Loucy (cell line): ENCODE results near the gene KDM2B.
A peak's percentile ranks its signal among the peaks of the same experiment; 100 is the strongest.

Source experiments
- H2AFZ ChIP-seq: fragments of 200-600 bp; sonication (generic); 2 replicates; pipeline ENCODE4 v1.6.0; 2016; ENCODE audit warnings: antibody characterized with exemption, mild to moderate bottlenecking, low read length, moderate library complexity
- H3F3A ChIP-seq: fragments of 200-600 bp; 2 replicates; pipeline ENCODE4 v1.6.0; 2016; ENCODE audit warnings: antibody characterized with exemption, low read depth, mild to moderate bottlenecking
- H3K27me3 ChIP-seq: fragments of 200-600 bp; sonication (generic); 2 replicates; pipeline ENCODE4 v1.6.1; 2014; ENCODE audit warnings: low read length, mild to moderate bottlenecking; ENCODE audit not compliant: insufficient read depth, poor library complexity, severe bottlenecking
- H3K36me3 ChIP-seq: fragments of 200-600 bp; sonication (generic); 2 replicates; pipeline ENCODE4 v1.6.1; 2016; ENCODE audit warnings: low read length; ENCODE audit not compliant: insufficient read depth
- H3K4me1 ChIP-seq: fragments of 200-600 bp; sonication (generic); 2 replicates; pipeline ENCODE4 v1.5.1; 2014; ENCODE audit warnings: low read length, mild to moderate bottlenecking; ENCODE audit not compliant: insufficient read depth, poor library complexity, severe bottlenecking
- H3K4me2 ChIP-seq: fragments of 200-600 bp; sonication (generic); 2 replicates; pipeline ENCODE4 v1.6.0; 2014; ENCODE audit warnings: antibody characterized with exemption, low read length, low read depth, mild to moderate bottlenecking; ENCODE audit not compliant: poor library complexity, severe bottlenecking
- H3K4me3 ChIP-seq: fragments of 200-600 bp; sonication (generic); 2 replicates; pipeline ENCODE4 v1.5.1; 2014; ENCODE audit warnings: low read length, mild to moderate bottlenecking, mixed read lengths; ENCODE audit not compliant: poor library complexity, severe bottlenecking
- H3K79me2 ChIP-seq: fragments of 200-600 bp; sonication (generic); 2 replicates; pipeline ENCODE4 v1.6.1; 2014; ENCODE audit warnings: low read length; ENCODE audit not compliant: insufficient read depth
- H3K9ac ChIP-seq: fragments of 200-600 bp; sonication (generic); 2 replicates; pipeline ENCODE4 v1.6.0; 2014; ENCODE audit warnings: mild to moderate bottlenecking, low read depth, low read length, moderate library complexity; ENCODE audit not compliant: poor library complexity, severe bottlenecking
- H3K9me2 ChIP-seq: fragments of 200-600 bp; sonication (generic); replicated peaks from 2 replicates; pipeline ENCODE4 v1.6.1; 2016; ENCODE audit warnings: low read depth, low read length, mixed read lengths
- H3K9me3 ChIP-seq: fragments of 200-600 bp; sonication (generic); 2 replicates; pipeline ENCODE4 v1.6.1; 2014; ENCODE audit warnings: mild to moderate bottlenecking, antibody characterized with exemption, low read length, low read depth; ENCODE audit not compliant: insufficient read depth
- H4K20me1 ChIP-seq: fragments of 200-600 bp; sonication (generic); 2 replicates; pipeline ENCODE4 v1.6.0; 2014; ENCODE audit warnings: antibody characterized with exemption, low read length, mild to moderate bottlenecking; ENCODE audit not compliant: insufficient read depth, poor library complexity, severe bottlenecking
- CTCF ChIP-seq: fragments of 200-600 bp; sonication (generic); conservative IDR thresholded peaks from 2 replicates; pipeline ENCODE4 v1.5.1; 2014; ENCODE audit warnings: mild to moderate bottlenecking, antibody characterized with exemption, low read length
- EZH2phosphoT487 ChIP-seq: fragments of 200-600 bp; IDR thresholded peaks from 2 replicates; pipeline ENCODE4 v1.6.1; 2018; ENCODE audit warnings: antibody characterized with exemption, mild to moderate bottlenecking, moderate library complexity, borderline replicate concordance

KDM2B gene

GRCh38 chr12:121580959-121581685 is at the start of gene KDM2B:
TSS of gene KDM2B (minus strand) at chr12:121581023. CDS start at chr12:121580911, 112 bp downstream.
- no peak for TF ChIP-seq EZH2phosphoT487
- TF ChIP-seq CTCF: peak; percentile 25; the same call in 1 of the 2 replicates
- Histone ChIP-seq H2AFZ (peak within 1 kb of the TSS; percentile 88), H3K9me3 (no peaks in the 10 kb centered on the region), H3K27me3 (no peaks in the 10 kb centered on the region), H3K4me2 (peak within 1 kb of the TSS; percentile 99), H3K4me1 (peaks cover 49% of the 10 kb centered on the region), H3K9me2 (no peaks in the 10 kb centered on the region), H4K20me1 (peaks cover 12% of the 10 kb centered on the region), H3K36me3 (no peaks in the 10 kb centered on the region), H3K79me2 (peaks cover 68% of the 10 kb centered on the region), H3F3A (peaks cover 6% of the 10 kb centered on the region; the same call in 1 of the 2 replicates), H3K4me3 (peak within 1 kb of the TSS; percentile 92), H3K9ac (peak within 1 kb of the TSS; percentile 99)

DNA sequence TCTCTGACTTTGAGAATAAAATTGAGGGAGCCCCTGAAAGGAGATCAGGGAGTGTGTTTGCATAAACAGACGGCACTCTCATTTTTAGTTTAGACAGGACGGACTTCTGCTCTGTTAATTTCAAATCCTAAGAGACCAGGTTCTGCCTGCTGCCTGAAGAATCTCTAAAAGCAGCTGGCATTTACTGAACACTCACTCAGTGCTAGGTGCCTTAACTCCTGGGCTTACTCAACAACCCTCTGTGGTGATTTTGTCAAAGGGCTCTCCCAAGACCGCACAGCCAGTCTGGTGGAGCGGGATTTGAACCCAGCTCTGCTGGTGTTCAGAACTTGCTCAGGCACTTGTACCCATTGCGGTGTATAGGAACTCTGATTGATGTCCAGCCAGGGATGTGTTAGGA is 47.7 kb upstream of the KDM2B start:
- Histone ChIP-seq H3K36me3 (no peaks in the 10 kb centered on the region), H2AFZ (no peak overlapping the region), H3K79me2 (peaks cover 62% of the 10 kb centered on the region), H3K27me3 (no peaks in the 10 kb centered on the region), H3K9me2 (no peaks in the 10 kb centered on the region), H3K4me1 (peaks cover 53% of the 10 kb centered on the region), H3K9me3 (no peaks in the 10 kb centered on the region), H3K4me2 (peak overlapping the region; percentile 98), H3K4me3 (peak overlapping the region; percentile 81), H4K20me1 (peaks cover 44% of the 10 kb centered on the region), H3F3A (no peaks in the 10 kb centered on the region), H3K9ac (peak overlapping the region; percentile 77)
- TF ChIP-seq EZH2phosphoT487: no peak
- TF ChIP-seq CTCF: no peak

GRCh38 chr12:121628037-121628436 is 47.2 kb upstream of the KDM2B start:
- Histone ChIP-seq H3K4me3 (peak overlapping the region; percentile 81), H3K79me2 (peaks cover 58% of the 10 kb centered on the region), H3K9me2 (no peaks in the 10 kb centered on the region), H3K36me3 (no peaks in the 10 kb centered on the region), H2AFZ (no peak overlapping the region), H3F3A (no peaks in the 10 kb centered on the region), H4K20me1 (peaks cover 41% of the 10 kb centered on the region), H3K27me3 (no peaks in the 10 kb centered on the region), H3K9ac (peak overlapping the region; percentile 77), H3K4me2 (peak overlapping the region; percentile 98), H3K9me3 (no peaks in the 10 kb centered on the region), H3K4me1 (peaks cover 50% of the 10 kb centered on the region)
- TF ChIP-seq CTCF (no peak), EZH2phosphoT487 (no peak)
